Stimulated activated CD4-positive, alpha-beta T cell treated with anti-CD3 and anti-CD28 coated beads, Interleukin-12 subunit alpha, Interleukin-12 subunit beta, amount 100 ng/mL, for 24 hours (primary cell): ENCODE results near the gene POU2F1.
"Not testable (repeated sequence)": the region's sequence is repeated elsewhere in the genome, so short reads cannot be mapped to it uniquely, and the experiment has no call there.

Source experiments
- DNase-seq, 2 experiments: peaks; one replicate each; pipeline ENCODE4 v3.0.0-alpha.2; 2020; ENCODE audit warnings: low read depth in 2 of 2

POU2F1 gene

GRCh38 chr1:167205306-167206050, 15.2 kb upstream of the POU2F1 start:
- DNase-seq, result not testable (repeated sequence)

- no peak for DNase-seq
Observed at GRCh38 chr1:167206166-167206835, 14.4 kb upstream of the POU2F1 start.

- DNase-seq, result no peak
Observed at GRCh38 chr1:167207940-167208623, 12.6 kb upstream of the POU2F1 start.

- DNase-seq, result no peak
Observed at GRCh38 chr1:167208624-167208976, 12.1 kb upstream of the POU2F1 start.

- DNase-seq, result no peak
Observed at GRCh38 chr1:167209044-167209443, 11.6 kb upstream of the POU2F1 start.

GRCh38 chr1:167210966-167211674, 9.6 kb upstream of the POU2F1 start:
- DNase-seq, result no peak

- no peak for DNase-seq
Observed at GRCh38 chr1:167212025-167212424, 8.7 kb upstream of the POU2F1 start.

GRCh38 chr1:167216809-167217208, 3.9 kb upstream of the POU2F1 start:
- no peak for DNase-seq

GRCh38 chr1:167219194-167219593, 1.5 kb upstream of the POU2F1 start:
- no peak for DNase-seq

- peak; percentile 73 to 88 for DNase-seq
Observed at GRCh38 chr1:167219646-167220536, 795 bp upstream of the POU2F1 start.

GRCh38 chr1:167221126-167221737, 546 bp downstream of the POU2F1 start:
- no peak for DNase-seq

- peak; percentile 50 to 63 for DNase-seq
Observed at GRCh38 chr1:167221738-167222610, 1.3 kb downstream of the POU2F1 start.

- no peak for DNase-seq
Observed at GRCh38 chr1:167223144-167224103, 2.7 kb downstream of the POU2F1 start.

- DNase-seq, result not testable (repeated sequence)
Observed at GRCh38 chr1:167224734-167225235, 4.1 kb downstream of the POU2F1 start.

- no peak for DNase-seq
Observed at GRCh38 chr1:167225920-167226319, 5.2 kb downstream of the POU2F1 start.

GRCh38 chr1:167227934-167228378, 7.3 kb downstream of the POU2F1 start:
- DNase-seq, result no peak

GRCh38 chr1:167229719-167230385, 9.2 kb downstream of the POU2F1 start:
- DNase-seq, result no peak

- DNase-seq, result no peak
Observed at GRCh38 chr1:167230437-167230836, 9.8 kb downstream of the POU2F1 start.
